Measurements from ENCODE around the gene ARL15.

ARL15 gene

GRCh38 chr5:54281960-54282692 lies 28.2 kb downstream of the ARL15 start:
- no peak for DNase-seq

DNA sequence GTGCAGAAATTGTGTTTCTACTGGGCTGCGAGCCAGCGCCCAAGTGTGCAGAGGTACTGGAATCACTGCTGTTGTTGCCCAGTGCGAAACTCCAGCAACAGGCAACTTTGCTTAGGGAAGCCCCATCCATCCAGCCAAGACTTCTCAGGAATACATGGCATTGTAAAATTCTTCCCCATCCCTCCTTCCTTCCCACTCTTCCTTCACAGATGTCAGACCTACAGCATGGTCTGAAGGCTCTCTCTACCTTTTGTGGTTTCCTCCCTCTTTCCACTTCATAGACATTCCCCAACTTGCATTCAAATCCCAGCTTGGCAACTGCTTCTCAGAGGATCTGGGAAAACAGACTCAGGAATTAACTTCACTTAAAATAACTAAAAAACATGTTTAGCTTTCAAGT lies 30.4 kb downstream of the ARL15 start:
- DNase-seq, result no peak

GRCh38 chr5:54278979-54279717 lies 31.2 kb downstream of the ARL15 start:
- no peak for DNase-seq

DNA sequence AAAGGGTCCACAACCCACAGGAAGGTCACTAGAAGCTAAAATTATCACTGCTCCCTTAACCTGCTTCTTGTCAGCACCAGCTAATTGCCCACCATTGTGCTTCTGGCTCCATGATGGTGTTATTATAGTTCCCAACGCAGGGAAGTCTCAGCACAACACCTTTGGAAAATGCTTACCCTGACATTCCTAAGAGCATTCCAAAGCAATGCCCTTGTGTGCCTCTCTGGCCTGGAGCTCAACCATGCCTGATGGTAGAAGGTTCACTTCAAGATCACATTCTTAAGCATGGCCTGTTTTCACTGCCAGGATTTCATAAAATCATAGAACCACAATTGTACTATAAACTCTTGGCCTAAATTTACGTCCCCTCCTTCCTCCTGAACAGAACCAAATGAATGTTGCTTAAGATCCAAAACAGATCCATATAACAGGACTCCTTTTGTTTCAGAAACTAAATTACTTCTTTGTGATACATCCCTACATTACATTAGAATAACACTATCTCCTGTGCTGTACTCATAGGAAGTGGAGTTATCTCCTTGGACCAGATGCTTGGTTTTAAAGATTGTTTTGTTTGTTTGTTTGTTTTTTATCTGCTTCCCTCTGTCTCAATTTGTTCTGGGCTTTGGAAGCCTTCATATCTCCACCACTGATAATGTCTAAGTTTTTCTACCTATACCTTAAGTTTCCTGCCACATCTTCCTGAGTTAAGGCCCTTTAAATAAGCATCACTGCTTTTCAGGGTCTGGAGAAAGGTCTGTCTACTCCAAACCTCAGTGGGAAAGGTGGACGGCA lies 32.1 kb downstream of the ARL15 start:
- no peak for DNase-seq

- DNase-seq, result no peak
Measured at GRCh38 chr5:54276048-54276447, 34.3 kb downstream of the ARL15 start.

DNA sequence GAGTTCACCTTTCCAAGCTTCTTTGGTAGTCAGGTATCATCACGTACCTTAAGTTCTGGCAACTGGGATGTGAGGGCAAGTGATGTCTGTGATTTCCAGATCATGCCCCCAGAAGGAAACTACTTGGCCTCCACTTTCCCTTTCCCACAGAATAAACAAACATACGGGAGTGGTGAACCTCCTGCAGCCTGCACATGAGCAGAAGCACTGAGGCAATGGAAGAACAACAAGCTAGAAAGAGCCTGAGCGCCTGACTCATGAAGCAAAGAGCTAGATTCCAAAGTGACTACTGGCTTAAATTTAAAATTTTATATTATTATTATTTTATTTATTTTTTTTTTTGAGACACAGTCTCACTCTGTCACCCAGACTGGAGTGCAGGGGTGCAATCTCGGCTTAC lies 35.0 kb downstream of the ARL15 start:
- DNase-seq, result no peak

GRCh38 chr5:54274944-54275343 lies 35.4 kb downstream of the ARL15 start:
- no peak for DNase-seq

- DNase-seq, result no peak
Measured at GRCh38 chr5:54273715-54274114, 36.7 kb downstream of the ARL15 start.

DNA sequence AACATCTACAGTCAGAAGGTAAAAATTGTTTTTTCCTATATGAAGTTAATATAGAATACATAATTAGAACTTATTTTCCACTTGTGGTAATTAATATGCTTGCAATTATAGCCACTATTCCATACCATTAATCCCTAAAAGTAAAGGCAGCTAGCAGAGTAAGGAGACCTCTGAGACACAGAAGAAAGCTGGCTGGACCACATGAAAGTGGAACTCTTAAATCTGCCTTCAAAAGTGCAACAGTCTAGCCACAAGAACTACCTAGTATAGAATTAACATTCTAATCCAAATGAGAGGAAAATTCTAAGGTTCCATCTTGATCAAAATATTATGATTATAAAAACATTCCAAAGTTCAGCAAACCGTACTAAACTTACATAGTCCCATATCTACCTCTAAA lies 37.6 kb downstream of the ARL15 start:
- no peak for DNase-seq

DNA sequence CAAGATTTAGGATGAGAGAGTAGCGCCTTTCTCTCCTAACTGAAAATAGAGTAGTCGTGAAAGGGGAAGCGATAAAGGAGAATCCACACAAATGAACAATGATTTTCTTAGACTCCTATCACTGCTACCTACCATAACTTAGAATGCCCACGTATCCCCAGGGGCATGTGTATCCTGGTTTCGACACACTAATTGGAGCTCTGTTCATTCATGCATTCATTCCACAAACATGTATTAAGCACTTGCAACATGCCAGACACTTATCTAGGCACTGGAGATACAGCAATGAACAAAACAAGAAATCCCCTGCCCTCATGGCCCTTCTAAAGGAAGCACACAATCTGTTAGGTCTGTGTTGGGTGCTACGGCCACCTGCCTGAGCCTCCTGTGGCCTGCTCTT lies 40.0 kb downstream of the ARL15 start:
- no peak for DNase-seq

DNA sequence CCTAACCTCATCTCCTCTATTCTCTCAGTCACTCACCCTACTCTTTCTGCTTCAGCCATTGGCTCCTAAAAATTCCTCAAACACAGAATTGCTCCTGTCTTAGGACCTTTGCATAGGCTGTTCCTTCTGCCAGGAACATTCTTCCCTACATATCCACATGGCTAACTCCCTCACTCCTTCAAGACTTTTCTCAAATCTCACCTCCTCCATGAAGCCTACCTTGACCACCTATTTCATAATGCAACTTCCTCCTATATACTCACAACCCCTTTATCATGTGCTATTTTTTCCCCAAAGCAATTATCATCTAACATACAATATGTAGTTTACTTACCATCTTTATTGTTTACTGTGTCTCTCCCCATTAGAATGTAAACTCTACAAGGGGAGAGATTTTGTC lies 45.8 kb downstream of the ARL15 start:
- DNase-seq, result no peak

- DNase-seq, result no peak
Measured at GRCh38 chr5:54263447-54263846, 46.9 kb downstream of the ARL15 start.

GRCh38 chr5:54261596-54261995 lies 48.8 kb downstream of the ARL15 start:
- no peak for DNase-seq

- DNase-seq, result no peak
Measured at GRCh38 chr5:54259981-54260380, 50.4 kb downstream of the ARL15 start.

DNA sequence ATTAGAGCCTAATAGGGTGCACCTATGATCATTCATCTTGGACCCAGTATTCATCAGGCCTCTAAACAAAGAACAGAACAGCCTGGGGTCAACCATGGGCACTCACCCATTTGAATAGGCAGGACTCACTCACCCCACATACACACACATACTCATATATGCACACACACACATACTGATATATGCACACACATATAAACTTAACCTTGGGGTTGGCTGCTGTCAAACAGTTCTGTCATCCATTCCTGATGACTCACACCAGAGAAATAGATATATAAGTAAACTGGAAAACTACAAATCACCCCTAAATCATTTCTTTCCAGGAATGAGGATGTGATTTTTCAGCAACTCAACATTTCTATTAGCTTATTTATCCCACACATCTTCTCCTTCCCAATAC lies 51.3 kb downstream of the ARL15 start:
- no peak for DNase-seq

DNA sequence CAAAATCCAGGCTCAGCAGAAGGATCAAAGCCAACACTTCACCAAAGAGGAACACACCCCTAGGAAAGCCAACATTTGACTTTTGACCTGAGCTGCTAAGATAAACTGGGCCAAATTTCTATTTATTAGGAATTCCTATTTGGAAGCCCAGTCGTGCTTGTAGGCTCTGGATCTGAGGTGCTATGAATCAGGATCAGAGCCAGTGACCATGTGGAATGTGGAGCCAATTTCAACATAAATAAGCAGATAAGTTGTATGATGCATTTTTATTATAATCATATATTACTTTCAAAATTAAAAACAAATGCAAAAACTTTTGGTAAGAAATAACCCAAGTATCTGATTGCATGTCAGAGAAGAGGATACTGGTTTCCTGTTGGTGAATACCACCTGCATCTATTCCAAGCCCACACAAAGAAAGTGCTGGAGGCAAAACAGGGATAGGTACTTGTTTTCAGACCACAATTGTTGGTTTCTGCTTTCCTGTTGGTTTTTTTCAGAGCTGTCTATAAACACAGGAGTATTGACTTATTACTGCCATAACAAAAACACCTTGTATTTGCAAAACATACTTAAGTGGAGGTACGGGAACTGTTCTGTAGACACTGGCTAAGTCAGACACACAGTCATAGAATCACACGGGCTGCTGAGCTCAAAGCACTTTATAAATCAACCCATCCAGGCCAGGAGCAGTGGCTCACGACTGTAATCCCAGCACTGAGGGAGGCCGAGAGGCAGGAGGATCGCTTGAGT lies 52.8 kb downstream of the ARL15 start:
- DNase-seq, result no peak

GRCh38 chr5:54254482-54255198 lies 55.7 kb downstream of the ARL15 start:
- no peak for DNase-seq

DNA sequence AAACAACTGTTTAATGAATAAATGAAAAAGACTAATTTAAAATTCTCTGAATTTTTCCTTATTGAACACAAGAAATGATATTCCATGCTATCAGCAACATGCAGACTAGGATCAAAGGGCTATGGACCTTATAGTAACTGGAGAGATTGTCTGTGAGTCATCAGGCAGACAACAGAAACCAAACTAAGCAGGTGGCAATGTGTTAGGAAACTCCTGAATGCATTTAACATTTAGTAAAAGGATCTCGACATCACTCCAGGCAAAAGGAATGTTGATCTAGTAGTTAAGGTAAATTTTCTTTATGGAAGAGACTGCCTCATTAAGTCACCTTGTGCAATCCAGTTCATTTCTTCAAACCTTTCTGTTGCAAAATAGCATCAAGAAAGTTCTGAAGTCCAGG lies 58.4 kb downstream of the ARL15 start:
- DNase-seq, result no peak

GRCh38 chr5:54249210-54250028 lies 61.0 kb downstream of the ARL15 start:
- DNase-seq, result no peak

- no peak for DNase-seq
Measured at GRCh38 chr5:54247226-54247625, 63.1 kb downstream of the ARL15 start.

DNA sequence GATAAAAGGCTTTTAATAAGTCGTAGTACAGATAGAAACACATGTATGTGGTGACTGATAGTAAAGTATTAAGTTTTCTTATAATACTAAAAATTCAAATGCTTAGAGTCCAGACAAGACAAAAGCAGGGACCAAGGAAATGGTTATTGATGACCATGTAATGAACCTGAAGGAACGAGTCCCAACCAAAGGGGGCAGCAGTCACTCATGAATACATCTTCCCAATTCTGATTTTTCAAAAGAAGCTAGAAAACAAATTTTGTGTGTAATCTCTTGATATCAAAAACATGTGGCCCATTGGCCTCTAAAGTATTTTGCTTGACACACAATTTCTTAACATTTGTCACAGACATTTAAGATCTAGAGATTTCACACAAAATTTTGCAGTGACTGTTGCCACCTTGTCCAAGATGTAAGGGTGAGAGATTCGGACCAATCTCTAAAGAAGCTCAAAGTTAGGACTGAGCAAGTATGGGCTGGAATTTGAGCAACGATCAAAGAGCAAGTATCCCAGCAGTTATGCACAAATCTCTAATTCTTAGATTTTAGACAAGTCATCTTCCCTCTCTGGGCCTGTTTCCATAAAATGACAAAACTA lies 66.8 kb downstream of the ARL15 start:
- DNase-seq, result peak; percentile 35

Measured in NCI-H1694 treated with DMSO at 0.1 percent for 48 hours (cell line).